Lower lobe of right lung (tissue), 2 donors: Measurements from ENCODE around the gene ZNF646. TPM values are rescaled to one million over a fixed set of nuclear protein-coding genes. Genes with fewer than 3 reads are reported as not detected.

Experiments used
- ATAC-seq, 2 donors: fragments of 200-7000 bp; cut with Tn5 transposase; one replicate each; pipeline ENCODE4 v1.9.1; 2020 to 2022; ENCODE audit warnings: mild to moderate bottlenecking in 2 of 2, moderate library complexity in 2 of 2
- DNase-seq: peaks from one replicate; pipeline ENCODE4 v3.0.0-alpha.2; 2020
- H3K27ac ChIP-seq: fragments of 200-600 bp; one replicate; pipeline ENCODE4 v1.8.0; 2022
- H3K27me3 ChIP-seq: fragments of 200-600 bp; one replicate; pipeline ENCODE4 v1.8.0; 2022; ENCODE audit warnings: low read depth
- H3K36me3 ChIP-seq: fragments of 200-600 bp; one replicate; pipeline ENCODE4 v1.8.0; 2022; ENCODE audit warnings: mild to moderate bottlenecking
- H3K4me1 ChIP-seq: fragments of 200-600 bp; one replicate; pipeline ENCODE4 v1.8.0; 2022
- H3K4me3 ChIP-seq: fragments of 200-600 bp; one replicate; pipeline ENCODE4 v1.8.0; 2022; ENCODE audit warnings: mild to moderate bottlenecking
- H3K9me3 ChIP-seq: fragments of 200-600 bp; one replicate; pipeline ENCODE4 v1.8.0; 2022
- CTCF ChIP-seq: fragments of 200-600 bp; IDR thresholded peaks from one replicate; pipeline ENCODE4 v1.8.0; 2022; ENCODE audit warnings: antibody characterized with exemption, mild to moderate bottlenecking
- intact Hi-C: fragments of 100-400 bp; cut with DNase I; formaldehyde crosslinking; loops from one replicate; pipeline ENCODE4 v1.11.0; 2022
- total RNA-seq: library from RNA; stranded (reverse); fragmentation: NEBNext Ultra II Directional; extraction: Animal tissue kit (Norgen Biotek cat#: 25700); gene quantifications from one replicate; pipeline ENCODE4 v1.2.1, GENCODE V29; 2021
- donor health status: DM: no; HTN: yes; CAD: no; lungs with severe emphysema.

Gene ZNF646
- total RNA-seq, 1 donor from 2014 or later, result 23.1 TPM

- H3K36me3 ChIP-seq, result peaks cover 66% of the 10 kb centered on the region
- ATAC-seq, result no peak
- intact Hi-C loops, result no loop called here
These were observed 12.3 kb downstream of the ZNF646 start for GRCh38 chr16:31086629-31086906.

GRCh38 chr16:31087481-31087880 lies 13.3 kb downstream of the ZNF646 start:
- H3K27ac ChIP-seq, result no peak overlapping the region
- no peaks in the 10 kb centered on the region for H3K4me1 ChIP-seq
- ATAC-seq (no peak), DNase-seq (no peak)
- H3K36me3 ChIP-seq, result peaks cover 66% of the 10 kb centered on the region
- no peaks in the 10 kb centered on the region for H3K9me3 ChIP-seq
- no peak for TF ChIP-seq CTCF
- H3K27me3 ChIP-seq, result no peaks in the 10 kb centered on the region
- H3K4me3 ChIP-seq, result no peak overlapping the region
- intact Hi-C loops, result no loop called here

More at GRCh38 chr16:31086629-31086906, 12.3 kb downstream of the ZNF646 start:
- H3K4me3 ChIP-seq, result no peak overlapping the region
- no peak for DNase-seq
- no peak overlapping the region for H3K27ac ChIP-seq
- no peaks in the 10 kb centered on the region for H3K27me3 ChIP-seq
- H3K4me1 ChIP-seq, result no peaks in the 10 kb centered on the region
- TF ChIP-seq CTCF, result no peak
- no peaks in the 10 kb centered on the region for H3K9me3 ChIP-seq

GRCh38 chr16:31087971-31088370 lies 13.7 kb downstream of the ZNF646 start:
- no peaks in the 10 kb centered on the region for H3K9me3 ChIP-seq
- no peak for TF ChIP-seq CTCF
- no peak overlapping the region for H3K4me3 ChIP-seq
- intact Hi-C loops, result no loop called here
- no peak overlapping the region for H3K27ac ChIP-seq
- H3K4me1 ChIP-seq, result peaks cover under 1% of the 10 kb centered on the region
- no peak for ATAC-seq
- DNase-seq, result no peak
- H3K27me3 ChIP-seq, result no peaks in the 10 kb centered on the region
- peaks cover 61% of the 10 kb centered on the region for H3K36me3 ChIP-seq

GRCh38 chr16:31088459-31089183 lies 14.4 kb downstream of the ZNF646 start, which contains the start of gene PRSS53:
TSS of gene PRSS53 (minus strand) at chr16:31088943. CDS start at chr16:31088809, 134 bp downstream.
- H3K4me1 ChIP-seq, result peaks cover 7% of the 10 kb centered on the region
- H3K4me3 ChIP-seq, result no peak within 1 kb of the TSS
- H3K36me3 ChIP-seq, result peaks cover 55% of the 10 kb centered on the region
- intact Hi-C loops, result no loop called here
- no peak for TF ChIP-seq CTCF
- no peaks in the 10 kb centered on the region for H3K27me3 ChIP-seq
- no peaks in the 10 kb centered on the region for H3K9me3 ChIP-seq
- no peak for DNase-seq
- no peak for ATAC-seq
- H3K27ac ChIP-seq, result no peak within 1 kb of the TSS

GRCh38 chr16:31089199-31089598 lies 15.0 kb downstream of the ZNF646 start:
- H3K9me3 ChIP-seq, result no peaks in the 10 kb centered on the region
- no peak overlapping the region for H3K27ac ChIP-seq
- H3K27me3 ChIP-seq, result no peaks in the 10 kb centered on the region
- ATAC-seq (no peak), DNase-seq (no peak)
- peaks cover 11% of the 10 kb centered on the region for H3K4me1 ChIP-seq
- intact Hi-C loops, result no loop called here
- peaks cover 49% of the 10 kb centered on the region for H3K36me3 ChIP-seq
- TF ChIP-seq CTCF, result no peak
- H3K4me3 ChIP-seq, result no peak overlapping the region
